SK-N-SH (cell line): Measurements from ENCODE around the gene TAS1R3. TPM values are rescaled to one million over a fixed set of nuclear protein-coding genes. Genes with fewer than 3 reads are reported as not detected.

Experiments used
- CTCF ChIA-PET: fragments of 300-600, 350-600 bp; formaldehyde crosslinking; extraction: SDS; loops from one replicate; lab custom pipeline; 2021; lab: Yijun Ruan, JAX
- POLR2A ChIA-PET: fragments of 350-600 bp; sonication (Branson Sonifier 250); formaldehyde crosslinking; extraction: SDS; loops from one replicate; lab custom pipeline; 2020; ENCODE audit warnings: antibody characterized with exemption, inconsistent platforms; lab: Yijun Ruan, JAX
- DNase-seq: peaks from one replicate; pipeline ENCODE4 v3.0.0; 2012
- H2AFZ ChIP-seq: fragments of 200-600 bp; sonication (generic); 2 replicates; pipeline ENCODE4 v1.8.1; 2016; ENCODE audit warnings: antibody characterized with exemption, mild to moderate bottlenecking, low read depth
- H3F3A ChIP-seq: fragments of 200-600 bp; sonication (generic); replicated peaks from 2 replicates; pipeline ENCODE3; 2016; ENCODE audit warnings: antibody characterized with exemption, mild to moderate bottlenecking; ENCODE audit not compliant: insufficient read depth
- H3K27ac ChIP-seq, 2 experiments: fragments of 200-500 bp in 1 of 2; fragments of 200-600 bp in 1 of 2; sonication (Bioruptor generic) in 1 of 2; sonication (generic), shearing (Covaris generic) in 1 of 2; 2 replicates each; pipeline versions ENCODE4 v1.5.1 to v1.6.1; 2014 to 2016; ENCODE audit warnings: low read depth in 2 of 2, inconsistent platforms in 1 of 2, low read length in 1 of 2, mild to moderate bottlenecking in 1 of 2, mixed read lengths in 1 of 2
- H3K27me3 ChIP-seq: fragments of 200-600 bp; sonication (generic), shearing (Covaris generic); 2 replicates; pipeline ENCODE4 v1.6.1; 2016; ENCODE audit warnings: mixed run types; ENCODE audit not compliant: insufficient read depth
- H3K36me3 ChIP-seq, 2 experiments: fragments of 200-500 bp in 1 of 2; fragments of 200-600 bp in 1 of 2; sonication (Bioruptor generic) in 1 of 2; sonication (generic) in 1 of 2; replicated peaks in 1 of 2; 2 replicates each; pipeline versions ENCODE3 to v1.5.1; 2014 to 2016; ENCODE audit warnings: low read length in 1 of 2, mild to moderate bottlenecking in 1 of 2; ENCODE audit not compliant: insufficient read depth in 2 of 2, control insufficient read depth in 1 of 2
- H3K4me1 ChIP-seq, 2 experiments: fragments of 200-500 bp in 1 of 2; fragments of 200-600 bp in 1 of 2; sonication (Bioruptor generic) in 1 of 2; sonication (generic), shearing (Covaris generic) in 1 of 2; 2 replicates each; pipeline versions ENCODE4 v1.5.1 to v1.6.1; 2014 to 2016; ENCODE audit warnings: low read depth in 1 of 2, low read length in 1 of 2, mixed run types in 1 of 2; ENCODE audit not compliant: insufficient read depth in 2 of 2, control insufficient read depth in 1 of 2
- H3K4me2 ChIP-seq: fragments of 200-600 bp; sonication (generic), shearing (Covaris generic); 2 replicates; pipeline ENCODE4 v1.6.1; 2017; ENCODE audit warnings: mixed run types
- H3K4me3 ChIP-seq, 2 experiments: fragments of 200-500 bp in 1 of 2; fragments of 200-600 bp in 1 of 2; sonication (Bioruptor generic) in 1 of 2; sonication (generic), shearing (Covaris generic) in 1 of 2; 2 replicates each; pipeline versions ENCODE4 v1.5.1 to v1.8.1; 2014 to 2016; ENCODE audit warnings: low read depth in 2 of 2, inconsistent platforms in 1 of 2, low read length in 1 of 2, mild to moderate bottlenecking in 1 of 2, mixed read lengths in 1 of 2, moderate library complexity in 1 of 2
- H3K79me2 ChIP-seq: fragments of 200-600 bp; sonication (generic); 2 replicates; pipeline ENCODE4 v1.8.1; 2017; ENCODE audit warnings: mild to moderate bottlenecking; ENCODE audit not compliant: insufficient read depth
- H3K9ac ChIP-seq: fragments of 200-600 bp; sonication (generic); 2 replicates; pipeline ENCODE4 v1.6.1; 2017; ENCODE audit warnings: mixed run types
- H3K9me2 ChIP-seq: fragments of 200-600 bp; sonication (generic); 2 replicates; pipeline ENCODE4 v1.6.1; 2017; ENCODE audit warnings: mixed run types
- H3K9me3 ChIP-seq: fragments of 200-600 bp; sonication (generic); 2 replicates; pipeline ENCODE4 v1.6.1; 2017; ENCODE audit warnings: mixed run types, mild to moderate bottlenecking, moderate library complexity
- H4K20me1 ChIP-seq: fragments of 200-600 bp; sonication (generic); 2 replicates; pipeline ENCODE4 v1.6.1; 2017; ENCODE audit warnings: mild to moderate bottlenecking, mixed run types; ENCODE audit not compliant: insufficient read depth
- CTCF ChIP-seq: fragments of 200-600 bp; sonication (generic); IDR thresholded peaks from 2 replicates; pipeline ENCODE4 v1.6.1; 2017; ENCODE audit warnings: antibody characterized with exemption, mild to moderate bottlenecking, moderate library complexity
- ELF1 ChIP-seq: IDR thresholded peaks from 2 replicates; pipeline ENCODE4 v1.4.0; 2012
- FOSL2 ChIP-seq: IDR thresholded peaks from 2 replicates; pipeline ENCODE4 v1.4.0; 2012; ENCODE audit warnings: low read depth, mild to moderate bottlenecking, moderate library complexity, borderline replicate concordance
- FOXJ3 ChIP-seq: sonication (generic); formaldehyde crosslinking; IDR thresholded peaks from 2 replicates; pipeline ENCODE4 v1.5.1; 2020; ENCODE audit warnings: mild to moderate bottlenecking, missing genetic modification reagents
- GABPA ChIP-seq: IDR thresholded peaks from 2 replicates; pipeline ENCODE4 v1.4.0; 2012; ENCODE audit warnings: low read depth, mild to moderate bottlenecking
- GATA2 ChIP-seq: sonication (generic); formaldehyde crosslinking; IDR thresholded peaks from 2 replicates; pipeline ENCODE4 v1.5.0; 2020; ENCODE audit warnings: mild to moderate bottlenecking, missing genetic modification reagents
- MEF2A ChIP-seq: IDR thresholded peaks from 2 replicates; pipeline ENCODE4 v1.4.0; 2012; ENCODE audit warnings: low read depth, borderline replicate concordance
- NRF1 ChIP-seq: IDR thresholded peaks from 2 replicates; pipeline ENCODE4 v1.6.1; 2012; ENCODE audit warnings: low read depth, mild to moderate bottlenecking, low read length
- RCOR1 ChIP-seq: fragments of 150-350 bp; IDR thresholded peaks from 2 replicates; pipeline ENCODE4 v1.6.1; 2017; ENCODE audit warnings: antibody characterized with exemption, low read length
- REST ChIP-seq: IDR thresholded peaks from 2 replicates; pipeline ENCODE4 v1.6.1; 2012; ENCODE audit warnings: mild to moderate bottlenecking, low read depth, low read length, moderate library complexity
- RFX5 ChIP-seq: IDR thresholded peaks from 2 replicates; pipeline ENCODE4 v1.6.1; 2012; ENCODE audit warnings: mild to moderate bottlenecking, improper control_type of control experiment, low read length
- SIN3A ChIP-seq: IDR thresholded peaks from 2 replicates; pipeline ENCODE4 v1.6.1; 2012; ENCODE audit warnings: low read depth, mild to moderate bottlenecking, low read length, moderate library complexity, borderline replicate concordance
- TEAD4 ChIP-seq: IDR thresholded peaks from 2 replicates; pipeline ENCODE4 v1.4.0; 2012; ENCODE audit warnings: mild to moderate bottlenecking, borderline replicate concordance; ENCODE audit not compliant: insufficient read depth
- ZBTB33 ChIP-seq: IDR thresholded peaks from 2 replicates; pipeline ENCODE4 v1.4.0; 2012; ENCODE audit warnings: low read depth, borderline replicate concordance
- WGBS: methylation state at CpG from one replicate; pipeline ENCODE4 v1.1.6; 2017; ENCODE audit warnings: low lambda C conversion rate; 5-methylcytosine and 5-hydroxymethylcytosine counted together
- polyA plus RNA-seq, 3 experiments: library from polyadenylated mRNA; depleted of rRNA; stranded (reverse); fragments of >200 nt; gene quantifications; 2 replicates each; pipeline ENCODE4 v1.2.3, GENCODE V29; 2012

TAS1R3 gene
- polyA plus RNA-seq, 1 of the 3 experiments (the other 2 are of a cell fraction), result 0.08 TPM

GRCh38 chr1:1335283-1335682, 4.2 kb downstream of the TAS1R3 start:
- no peak overlapping the region for H3K4me3 ChIP-seq
- no peaks in the 10 kb centered on the region for H3F3A ChIP-seq
- POLR2A ChIA-PET, result no interaction called here
- H3K9me2 ChIP-seq, result no peaks in the 10 kb centered on the region
- H3K9me3 ChIP-seq, result no peaks in the 10 kb centered on the region
- CTCF ChIA-PET, result interaction anchor here (1.5 to 3.6 kb wide), 3 partner anchors 9 to 30 kb away, joined by 3 to 16 read pairs (median 8); no protein-coding TSS in a partner anchor
- H3K9ac ChIP-seq, result no peak overlapping the region
- 91% methylated on average over 13 of the region's 16 CpGs for WGBS
- DNase-seq, result no peak
- H3K36me3 ChIP-seq, result peaks cover 0 to 20% of the 10 kb centered on the region in 2 experiments
- no peaks in the 10 kb centered on the region for H3K79me2 ChIP-seq
- TF ChIP-seq RFX5, result no peak
- H4K20me1 ChIP-seq, result no peaks in the 10 kb centered on the region; the same call in 1 of the 2 replicates
- peaks cover 0 to 10% of the 10 kb centered on the region in 2 experiments; a peak in 1 of 4 replicates for H3K4me1 ChIP-seq
- no peak overlapping the region for H3K27ac ChIP-seq
- H3K27me3 ChIP-seq, result no peaks in the 10 kb centered on the region
- H2AFZ ChIP-seq, result no peak overlapping the region
- no peak overlapping the region for H3K4me2 ChIP-seq

GRCh38 chr1:1335792-1336248, 4.7 kb downstream of the TAS1R3 start:
- H3K4me1 ChIP-seq, result peaks cover 0 to 5% of the 10 kb centered on the region in 2 experiments; a peak in 1 of 4 replicates
- H3F3A ChIP-seq, result no peaks in the 10 kb centered on the region
- H4K20me1 ChIP-seq, result peaks cover 2% of the 10 kb centered on the region; the same call in 1 of the 2 replicates
- CTCF ChIA-PET, result interaction anchor here (1.0 to 3.6 kb wide), 3 partner anchors 8 to 16 kb away, joined by 3 to 16 read pairs (median 8); no protein-coding TSS in a partner anchor
- POLR2A ChIA-PET, result no interaction called here
- H3K27me3 ChIP-seq, result no peaks in the 10 kb centered on the region
- 91% methylated on average over 8 of the region's 21 CpGs for WGBS
- no peak overlapping the region for H3K9ac ChIP-seq
- no peak overlapping the region for H3K4me2 ChIP-seq
- H3K9me3 ChIP-seq, result no peaks in the 10 kb centered on the region
- H3K36me3 ChIP-seq, result peaks cover 0 to 20% of the 10 kb centered on the region in 2 experiments
- no peak overlapping the region for H3K27ac ChIP-seq
- no peak for DNase-seq
- H3K79me2 ChIP-seq, result no peaks in the 10 kb centered on the region
- H3K4me3 ChIP-seq, result no peak overlapping the region
- no peaks in the 10 kb centered on the region for H3K9me2 ChIP-seq
- TF ChIP-seq SIN3A (no peak), FOSL2 (no peak)
- TF ChIP-seq, all 33 proteins: peak for 0
- no peak overlapping the region for H2AFZ ChIP-seq

GRCh38 chr1:1336446-1336845, 5.4 kb downstream of the TAS1R3 start:
- CTCF ChIA-PET, result interaction anchor here (1.0 to 3.6 kb wide), 3 partner anchors 8 to 15 kb away, joined by 3 to 16 read pairs (median 8); no protein-coding TSS in a partner anchor
- no peak for TF ChIP-seq NRF1
- TF ChIP-seq FOSL2, result no peak
- TF ChIP-seq REST, result no peak
- TF ChIP-seq FOXJ3 (CRISPR knock-in tag), result no peak
- TF ChIP-seq GABPA, result no peak
- TF ChIP-seq TEAD4, result no peak
- no peak for TF ChIP-seq ELF1
- TF ChIP-seq RCOR1, result no peak
- TF ChIP-seq GATA2 (CRISPR knock-in tag), result no peak
- no peak for TF ChIP-seq ZBTB33
- no peak for TF ChIP-seq CTCF
- TF ChIP-seq MEF2A, result no peak

More at GRCh38 chr1:1336446-1336845, 5.4 kb downstream of the TAS1R3 start:
- Histone ChIP-seq H3K4me2 (no peak overlapping the region), H3K4me3 (no peak overlapping the region), H3K79me2 (no peaks in the 10 kb centered on the region), H3K36me3 (peaks cover 0 to 20% of the 10 kb centered on the region in 2 experiments), H3K27me3 (no peaks in the 10 kb centered on the region), H3K27ac (no peak overlapping the region), H3K4me1 (no peaks in the 10 kb centered on the region; a peak in 1 of 4 replicates), H3K9me3 (no peaks in the 10 kb centered on the region), H4K20me1 (peaks cover 5% of the 10 kb centered on the region; the same call in 1 of the 2 replicates), H3K9ac (no peak overlapping the region), H2AFZ (no peak overlapping the region), H3K9me2 (no peaks in the 10 kb centered on the region), H3F3A (no peaks in the 10 kb centered on the region)
- 98% methylated on average over 19 of the region's 26 CpGs for WGBS
- DNase-seq, result no peak
- POLR2A ChIA-PET, result no interaction called here
